LHCN-M2 (cell line): ENCODE measurements around the gene MFAP3L. TPM values are rescaled to one million over a fixed set of nuclear protein-coding genes. Genes with fewer than 3 reads are reported as not detected.

Experiments
- DNase-seq: peaks from one replicate; pipeline ENCODE4 v3.0.0-alpha.2; 2012; ENCODE audit warnings: low read depth
- total RNA-seq: library from RNA; depleted of rRNA; stranded (reverse); fragments of >200 nt; gene quantifications from 2 replicates; pipeline ENCODE4 v1.2.3, GENCODE V29; 2014; rRNA removed

Gene MFAP3L
- total RNA-seq, 1 experiment from 2014 or later, result 10.2 TPM

GRCh38 chr4:169941141-169941540 lies 85.1 kb downstream of the MFAP3L start:
- no peak for DNase-seq

GRCh38 chr4:169940460-169940859 lies 85.7 kb downstream of the MFAP3L start:
- DNase-seq, result peak; percentile 5

Other genes with a start within 250 kb of the MFAP3L start
- 9.0 and 9.3 TPM in 2 replicates for gene AADAT, start 63.6 kb upstream of the MFAP3L start, total RNA-seq